ENCODE results near the gene SIGLEC8. TPM values are rescaled to one million over a fixed set of nuclear protein-coding genes. Genes with fewer than 3 reads are reported as not detected.
"Not testable (repeated sequence)": the region's sequence is repeated elsewhere in the genome, so short reads cannot be mapped to it uniquely, and the experiment has no call there.

SIGLEC8 gene
- total and polyA plus RNA-seq, 10 of the 15 experiments (the other 5 are each of a cell fraction or from before 2014, with no cell fraction given) = not detected

GRCh38 chr19:51422053-51422448, 36.2 kb downstream of the SIGLEC8 start (continued):
- TF ChIP-seq ZNF384 (IDR thresholded peaks at IDR 0.05; ENCODE audit: borderline replicate concordance, low read depth, low read length) = 0 out of 2 replicates have a peak, but pooled peaks have one; percentile 10

DNA sequence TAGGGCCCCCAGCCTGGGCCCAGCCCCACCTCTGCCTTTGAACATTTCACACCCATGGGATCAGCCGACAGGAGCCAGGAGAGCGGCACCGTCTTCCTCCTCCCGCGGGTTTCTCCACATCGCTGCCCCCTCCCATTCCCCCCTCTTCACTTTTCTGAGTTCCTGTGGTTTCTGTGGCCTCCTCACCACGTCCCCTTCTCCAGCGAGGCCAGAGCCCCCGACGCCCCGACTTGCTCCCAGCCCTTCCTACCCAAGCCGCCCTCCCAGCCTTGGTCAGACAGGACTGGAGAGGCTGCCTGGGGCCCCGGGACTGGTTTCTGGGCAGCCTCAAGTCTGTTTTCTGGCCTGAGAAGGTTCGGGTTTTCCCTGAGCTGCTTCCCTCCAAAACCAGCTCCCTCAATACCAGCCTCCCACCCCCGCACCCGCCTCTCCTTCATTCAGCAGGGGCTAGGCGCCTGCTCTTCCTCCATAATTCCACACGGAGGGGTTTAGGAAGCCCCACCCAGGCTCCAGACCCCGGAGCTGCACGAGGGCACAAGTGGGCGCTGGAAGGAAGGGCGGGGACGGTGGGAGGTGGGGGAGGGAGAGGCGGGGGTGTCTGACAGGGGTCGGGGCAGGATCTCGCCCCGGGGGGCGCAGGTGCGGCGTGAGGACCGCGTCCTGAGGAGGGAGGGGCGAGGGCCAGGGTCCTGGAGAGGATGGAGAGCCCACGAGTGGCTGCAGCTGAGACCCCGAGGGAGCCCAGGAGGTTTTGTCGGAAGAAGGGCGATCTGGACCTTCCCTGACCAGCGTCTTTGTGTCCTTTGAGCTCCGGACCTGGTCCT, 36.8 kb downstream of the SIGLEC8 start:
- no peak for FAIRE-seq
- no peak overlapping the region for H3K4me3 ChIP-seq
- H3K27ac ChIP-seq (ENCODE audit: control insufficient read depth, insufficient read depth) = no peak overlapping the region
- H3K27me3 ChIP-seq (replicated peaks in 1 of 2; ENCODE audit: control insufficient read depth in 2 of 2, insufficient read depth in 2 of 2, low read length in 1 of 2) = no peaks in the 10 kb centered on the region; a peak in 1 of 4 replicates
- no peak overlapping the region for H2AFZ ChIP-seq (ENCODE audit: control insufficient read depth, low read depth, low read length)
- no peaks in the 10 kb centered on the region for H3K36me3 ChIP-seq (ENCODE audit: control insufficient read depth in 2 of 2, insufficient read depth in 2 of 2, low read length in 1 of 2)
- RAD21 ChIA-PET (ENCODE audit: unreplicated experiment) = interaction anchor here (1.5 to 5.8 kb wide), 6 partner anchors 15 to 356 kb away, joined by 4 to 30 read pairs (median 9); no protein-coding TSS in a partner anchor
- no peaks in the 10 kb centered on the region for H3K9me3 ChIP-seq (replicated peaks; ENCODE audit: control insufficient read depth, insufficient read depth, low read length)
- H4K20me1 ChIP-seq (ENCODE audit: control insufficient read depth, insufficient read depth) = no peaks in the 10 kb centered on the region
- H3K9ac ChIP-seq (ENCODE audit: control insufficient read depth, insufficient read depth, low read length) = no peak overlapping the region
- no peaks in the 10 kb centered on the region for H3K79me2 ChIP-seq (ENCODE audit: control insufficient read depth, insufficient read depth, low read length)
- no peak for DNase-seq (ENCODE audit: low read depth, low spot score)
- intact Hi-C loops (cut with micrococcal nuclease; ENCODE audit: unreplicated experiment) (loop anchor here (1.0 to 5.0 kb wide), 2 partner anchors 96 to 236 kb away; no protein-coding TSS in a partner anchor), in situ Hi-C loops (cut with MboI) (no loop called here)
- SMC1A ChIA-PET (ENCODE audit: uncharacterized antibody, unreplicated experiment) = interaction anchor here (0.5 to 1.6 kb wide), 7 partner anchors 12 to 238 kb away, joined by 3 to 6 read pairs (median 3); no protein-coding TSS in a partner anchor
- H3K4me1 ChIP-seq (ENCODE audit: control insufficient read depth, insufficient read depth, low read length) = peaks cover 12% of the 10 kb centered on the region
- no peak for ATAC-seq
- no peak overlapping the region for H3K4me2 ChIP-seq (ENCODE audit: control insufficient read depth, insufficient read depth)
- 9% methylated on average over 27 of the region's 39 CpGs for WGBS (ENCODE audit: insufficient coverage, insufficient replicate concordance, low lambda C conversion rate, missing lambda C conversion rate)
- CTCF ChIA-PET = interaction anchor here (0.5 to 9.7 kb wide), 23 partner anchors 9 to 248 kb away, joined by 3 to 142 read pairs (median 4); no protein-coding TSS in a partner anchor
- TF ChIP-seq SPI1 (IDR thresholded peaks at IDR 0.05; ENCODE audit: borderline replicate concordance, insufficient read depth, low read depth, low read length) = 0 out of 2 replicates have a peak, but pooled peaks have one; percentile 28
- no peak for TF ChIP-seq PAX8 (IDR thresholded peaks at IDR 0.05)
- BruUV-seq (replicated peaks) = no TSS peak
- POLR2A ChIA-PET = interaction anchor here (0.5 to 0.9 kb wide), 2 partner anchors 20 to 21 kb away, joined by 4 to 5 read pairs; no protein-coding TSS in a partner anchor

DNA sequence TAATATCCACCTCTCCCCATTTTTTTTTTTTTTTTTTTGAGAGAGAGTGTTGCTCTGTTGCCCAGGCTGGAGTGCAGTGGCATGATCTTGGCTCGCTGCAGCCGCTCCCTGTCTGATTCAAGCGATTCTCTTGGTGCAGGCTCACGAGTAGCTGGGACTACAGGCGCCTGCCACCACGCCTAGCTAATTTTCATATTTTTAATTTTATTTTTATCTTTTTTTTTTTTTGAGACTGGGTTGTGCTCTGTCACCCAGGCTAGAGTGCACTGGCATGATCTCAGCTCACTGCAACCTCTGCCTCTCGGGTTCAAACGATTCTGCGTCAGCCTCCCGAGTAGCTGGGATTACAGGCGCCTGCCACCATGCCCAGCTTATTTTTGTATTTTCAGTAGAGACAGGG, 37.7 kb downstream of the SIGLEC8 start:
- H3K79me2 ChIP-seq (ENCODE audit: control insufficient read depth, insufficient read depth, low read length); BruUV-seq (replicated peaks); H2AFZ ChIP-seq (ENCODE audit: control insufficient read depth, low read depth, low read length); H3K9ac ChIP-seq (ENCODE audit: control insufficient read depth, insufficient read depth, low read length); H3K9me3 ChIP-seq (replicated peaks; ENCODE audit: control insufficient read depth, insufficient read depth, low read length); DNase-seq (ENCODE audit: low read depth, low spot score); FAIRE-seq; H3K27ac ChIP-seq (ENCODE audit: control insufficient read depth, insufficient read depth); H3K4me2 ChIP-seq (ENCODE audit: control insufficient read depth, insufficient read depth); H3K4me3 ChIP-seq; H3K36me3 ChIP-seq (ENCODE audit: control insufficient read depth in 2 of 2, insufficient read depth in 2 of 2, low read length in 1 of 2); H3K27me3 ChIP-seq (replicated peaks in 1 of 2; ENCODE audit: control insufficient read depth in 2 of 2, insufficient read depth in 2 of 2, low read length in 1 of 2); ATAC-seq; H4K20me1 ChIP-seq (ENCODE audit: control insufficient read depth, insufficient read depth); in situ Hi-C loops (cut with MboI): not testable (repeated sequence)
- RAD21 ChIA-PET (ENCODE audit: unreplicated experiment) = interaction anchor here (0.7 to 5.8 kb wide), 8 partner anchors 16 to 357 kb away, joined by 3 to 30 read pairs (median 8); no protein-coding TSS in a partner anchor
- CTCF ChIA-PET = interaction anchor here (0.6 to 9.7 kb wide), 12 partner anchors 12 to 241 kb away, joined by 3 to 142 read pairs (median 8); no protein-coding TSS in a partner anchor
- SMC1A ChIA-PET (ENCODE audit: uncharacterized antibody, unreplicated experiment) = interaction anchor here (0.6 to 1.6 kb wide), 4 partner anchors 11 to 236 kb away, joined by 3 to 6 read pairs (median 4); no protein-coding TSS in a partner anchor
- WGBS (ENCODE audit: insufficient coverage, insufficient replicate concordance, low lambda C conversion rate, missing lambda C conversion rate) = 59% methylated on average over 11 of the region's 11 CpGs
- POLR2A ChIA-PET = interaction anchor here (0.7 to 0.9 kb wide), 2 partner anchors 22 to 24 kb away, joined by 4 to 5 read pairs; no protein-coding TSS in a partner anchor
- intact Hi-C loops (cut with micrococcal nuclease; ENCODE audit: unreplicated experiment) = loop anchor here (5.0 kb wide), 1 partner anchor 97 kb away; no protein-coding TSS in a partner anchor
- H3K4me1 ChIP-seq (ENCODE audit: control insufficient read depth, insufficient read depth, low read length) = peaks cover 16% of the 10 kb centered on the region
